HEK293 (cell line): ENCODE results near the gene DAGLA.

Source experiments
- CTCF ChIA-PET: fragments of 350-600 bp; formaldehyde crosslinking; extraction: SDS; loops from one replicate; lab custom pipeline; 2021; ENCODE audit warnings: antibody characterized with exemption; lab: Yijun Ruan, JAX
- POLR2A ChIA-PET: fragments of 300-600 bp; formaldehyde crosslinking; extraction: SDS; loops from one replicate; lab custom pipeline; 2020; ENCODE audit warnings: antibody characterized with exemption, inconsistent platforms; lab: Yijun Ruan, JAX
- H3K27ac ChIP-seq: fragments of 200-500 bp; sonication (Bioruptor generic); 2 replicates; pipeline ENCODE4 v1.5.1; 2014; ENCODE audit warnings: low read depth, low read length, control low read depth, inconsistent platforms; ENCODE audit errors: extremely low read depth
- H3K36me3 ChIP-seq, 2 experiments: fragments of 200-500 bp in 1 of 2; sonication (Bioruptor generic) in 1 of 2; 1 replicate in 1 of 2; 2 replicates in 1 of 2; pipeline ENCODE4 v1.5.1; 2014 to 2017; ENCODE audit warnings: inconsistent platforms in 2 of 2, low read length in 2 of 2; ENCODE audit not compliant: control insufficient read depth in 2 of 2, insufficient read depth in 1 of 2
- H3K4me1 ChIP-seq: fragments of 200-500 bp; sonication (Bioruptor generic); 2 replicates; pipeline ENCODE4 v1.5.1; 2014; ENCODE audit warnings: mild to moderate bottlenecking, low read length, inconsistent platforms; ENCODE audit not compliant: control insufficient read depth, insufficient read depth
- H3K4me3 ChIP-seq: 2 replicates; pipeline ENCODE4 v1.5.1; 2011; ENCODE audit warnings: low read depth, mild to moderate bottlenecking, control low read depth, low read length, moderate library complexity
- H3K9me3 ChIP-seq: fragments of 200-500 bp; sonication (Bioruptor generic); 2 replicates; pipeline ENCODE4 v1.5.1; 2014; ENCODE audit warnings: low read depth, low read length, inconsistent platforms; ENCODE audit not compliant: control insufficient read depth, insufficient read depth
- KLF7 ChIP-seq: fragments of 450-650 bp; formaldehyde crosslinking; IDR thresholded peaks from 2 replicates; pipeline ENCODE4 v1.5.1; 2016; ENCODE audit warnings: missing biosample characterization, missing genetic modification characterization, borderline replicate concordance
- PRDM1 ChIP-seq: fragments of 450-650 bp; formaldehyde crosslinking; IDR thresholded peaks from 2 replicates; pipeline ENCODE4; 2016; ENCODE audit warnings: missing biosample characterization, missing genetic modification characterization
- WT1 ChIP-seq: fragments of 450-650 bp; formaldehyde crosslinking; IDR thresholded peaks from 2 replicates; pipeline ENCODE4 v1.5.1; 2016; ENCODE audit warnings: missing biosample characterization, missing genetic modification characterization
- ZNF114 ChIP-seq: fragments of 450-650 bp; formaldehyde crosslinking; IDR thresholded peaks from 2 replicates; pipeline ENCODE4 v1.5.0; 2017; ENCODE audit warnings: missing biosample characterization, missing genetic modification characterization
- ZNF157 ChIP-seq: fragments of 450-650 bp; formaldehyde crosslinking; IDR thresholded peaks from 2 replicates; pipeline ENCODE4 v1.5.1; 2016; ENCODE audit warnings: missing biosample characterization, missing genetic modification characterization
- ZNF184 ChIP-seq: fragments of 450-650 bp; IDR thresholded peaks from 2 replicates; pipeline ENCODE4 v1.5.1; 2018; ENCODE audit warnings: missing biosample characterization, mild to moderate bottlenecking, missing genetic modification characterization
- ZNF24 ChIP-seq: fragments of 450-650 bp; formaldehyde crosslinking; IDR thresholded peaks from 2 replicates; pipeline ENCODE4 v1.5.1; 2016; ENCODE audit warnings: missing biosample characterization, missing genetic modification characterization
- ZNF426 ChIP-seq: fragments of 450-650 bp; formaldehyde crosslinking; IDR thresholded peaks from 2 replicates; pipeline ENCODE4 v1.5.1; 2017; ENCODE audit warnings: missing biosample characterization, missing genetic modification characterization, mild to moderate bottlenecking, inconsistent platforms, moderate library complexity
- ZNF501 ChIP-seq: fragments of 450-650 bp; formaldehyde crosslinking; IDR thresholded peaks from 2 replicates; pipeline ENCODE4 v1.5.1; 2016; ENCODE audit warnings: missing biosample characterization, missing genetic modification characterization
- ZNF548 ChIP-seq: fragments of 450-650 bp; formaldehyde crosslinking; IDR thresholded peaks from 2 replicates; pipeline ENCODE4 v1.5.1; 2016; ENCODE audit warnings: missing biosample characterization, missing genetic modification characterization
- ZNF560 ChIP-seq: fragments of 450-650 bp; formaldehyde crosslinking; IDR thresholded peaks from 2 replicates; pipeline ENCODE4 v1.5.1; 2017; ENCODE audit warnings: missing biosample characterization, missing genetic modification characterization, borderline replicate concordance
- ZNF600 ChIP-seq: fragments of 450-650 bp; formaldehyde crosslinking; IDR thresholded peaks from 2 replicates; pipeline ENCODE4 v1.5.1; 2016; ENCODE audit warnings: missing biosample characterization, missing genetic modification characterization
- ZNF664 ChIP-seq: fragments of 450-650 bp; formaldehyde crosslinking; IDR thresholded peaks from 2 replicates; pipeline ENCODE4 v1.5.1; 2016; ENCODE audit warnings: missing biosample characterization, missing genetic modification characterization
- ZSCAN16 ChIP-seq: fragments of 450-650 bp; formaldehyde crosslinking; IDR thresholded peaks from 2 replicates; pipeline ENCODE4 v1.5.1; 2016; ENCODE audit warnings: missing biosample characterization, missing genetic modification characterization
- TF ChIP-seq, protein P1 (sequence below): fragments of 450-650 bp; formaldehyde crosslinking; conservative IDR thresholded peaks from 2 replicates; pipeline ENCODE4 v1.5.1; 2016; ENCODE audit warnings: low read depth, missing biosample characterization, missing genetic modification characterization

The DAGLA gene

DNA sequence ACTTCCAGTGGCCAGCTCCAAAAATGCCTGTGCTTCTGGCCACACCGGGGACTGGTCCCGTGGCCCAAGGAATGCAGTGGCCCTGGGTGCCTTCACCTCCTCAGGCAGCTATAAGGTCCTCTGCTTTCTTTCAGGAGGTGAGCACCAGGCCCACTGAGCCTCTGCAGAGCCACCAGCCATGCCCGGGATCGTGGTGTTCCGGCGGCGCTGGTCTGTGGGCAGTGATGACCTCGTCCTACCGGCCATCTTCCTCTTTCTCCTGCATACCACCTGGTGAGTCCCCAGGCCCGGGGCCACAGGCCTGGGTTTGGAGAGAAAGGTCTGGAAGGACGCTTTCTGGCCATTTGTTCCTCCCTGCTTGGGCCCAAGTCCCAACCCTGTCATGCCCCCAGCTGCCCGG is 39.8 kb downstream of the DAGLA start:
- no peak overlapping the region for H3K27ac ChIP-seq
- peaks cover 0 to 40% of the 10 kb centered on the region in 2 experiments; a peak in 1 of 3 replicates for H3K36me3 ChIP-seq
- ChIA-PET CTCF (interaction anchor here (0.6 to 2.4 kb wide), 5 partner anchors 13 to 388 kb away, joined by 3 to 19 read pairs (median 6); no protein-coding TSS in a partner anchor), POLR2A (interaction anchor here (2.5 kb wide), 1 partner anchor 13 kb away, joined by 16 read pairs; no protein-coding TSS in a partner anchor)
- H3K9me3 ChIP-seq = no peaks in the 10 kb centered on the region
- TF ChIP-seq ZSCAN16 (tag by site-specific recombination) = no peak
- 0 out of 2 replicates have a peak, but pooled peaks have one; percentile 22 for TF ChIP-seq ZNF600
- no peaks in the 10 kb centered on the region; the same call in 1 of the 2 replicates for H3K4me1 ChIP-seq
- H3K4me3 ChIP-seq = no peak overlapping the region

DNA sequence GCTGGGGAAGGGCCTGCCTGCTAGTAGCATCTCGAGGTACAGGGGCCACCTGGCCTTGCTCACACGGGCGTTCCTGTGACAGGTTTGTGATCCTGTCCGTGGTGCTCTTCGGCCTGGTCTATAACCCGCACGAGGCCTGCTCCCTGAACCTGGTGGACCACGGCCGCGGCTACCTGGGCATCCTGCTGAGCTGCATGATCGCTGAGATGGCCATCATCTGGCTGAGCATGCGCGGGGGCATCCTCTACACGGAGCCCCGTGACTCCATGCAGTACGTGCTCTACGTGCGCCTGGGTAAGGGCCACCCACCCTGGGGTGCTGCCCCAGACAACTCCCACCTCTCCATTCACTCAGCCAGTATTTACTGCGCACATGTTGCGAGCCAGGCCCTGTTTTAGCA is 40.4 kb downstream of the DAGLA start:
- no peak overlapping the region for H3K4me3 ChIP-seq
- peaks cover 0 to 45% of the 10 kb centered on the region in 2 experiments; a peak in 1 of 3 replicates for H3K36me3 ChIP-seq
- POLR2A ChIA-PET = no interaction called here
- H3K4me1 ChIP-seq = no peaks in the 10 kb centered on the region; the same call in 1 of the 2 replicates
- CTCF ChIA-PET = interaction anchor here (1.3 to 1.7 kb wide), 2 partner anchors 13 to 16 kb away, joined by 4 to 7 read pairs; no protein-coding TSS in a partner anchor
- no peak overlapping the region for H3K27ac ChIP-seq
- TF ChIP-seq ZNF24 (tag by site-specific recombination) (no peak), ZNF157 (tag by site-specific recombination) (no peak), ZNF560 (tag by site-specific recombination) (no peak), ZNF548 (tag by site-specific recombination) (no peak), ZNF426 (no peak), WT1 (tag by site-specific recombination) (no peak), ZNF501 (no peak), ZNF184 (tag by site-specific recombination) (no peak), ZNF664 (tag by site-specific recombination) (no peak)
- TF ChIP-seq, all 188 proteins: peak for 0
- no peaks in the 10 kb centered on the region for H3K9me3 ChIP-seq

DNA sequence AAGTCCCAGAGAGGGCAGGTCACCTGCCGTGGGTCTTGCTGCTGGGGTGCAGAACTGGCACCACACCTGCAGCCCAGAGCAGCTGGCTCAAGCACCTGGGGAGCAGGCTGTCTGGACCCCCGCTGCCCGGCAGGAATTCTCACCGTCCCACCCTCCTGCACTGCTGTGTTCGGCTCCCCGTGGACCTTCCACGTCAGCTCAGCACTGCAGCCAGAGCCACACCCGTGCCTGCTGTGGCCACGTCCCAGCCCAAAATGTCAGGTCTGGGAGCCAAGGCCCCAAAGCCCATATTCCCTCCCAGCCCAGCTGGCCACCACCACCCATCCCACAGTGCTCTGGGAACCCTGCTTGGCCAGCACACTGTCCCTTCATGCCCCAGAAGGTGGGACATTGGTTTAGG is 44.2 kb downstream of the DAGLA start:
- ChIA-PET POLR2A (no interaction called here), CTCF (interaction anchor here (0.7 to 2.5 kb wide), 2 partner anchors 9 to 33 kb away, joined by 3 to 14 read pairs; no protein-coding TSS in a partner anchor)
- Histone ChIP-seq H3K9me3 (no peaks in the 10 kb centered on the region), H3K4me1 (no peaks in the 10 kb centered on the region), H3K4me3 (no peak overlapping the region), H3K36me3 (peaks cover 0 to 80% of the 10 kb centered on the region in 2 experiments; a peak in 1 of 3 replicates), H3K27ac (no peak overlapping the region)
- TF ChIP-seq KLF7 (tag by site-specific recombination) (no peak), PRDM1 (no peak), ZNF114 (tag by site-specific recombination) (no peak), ZNF157 (tag by site-specific recombination) (no peak)
- TF ChIP-seq, protein P1, sequence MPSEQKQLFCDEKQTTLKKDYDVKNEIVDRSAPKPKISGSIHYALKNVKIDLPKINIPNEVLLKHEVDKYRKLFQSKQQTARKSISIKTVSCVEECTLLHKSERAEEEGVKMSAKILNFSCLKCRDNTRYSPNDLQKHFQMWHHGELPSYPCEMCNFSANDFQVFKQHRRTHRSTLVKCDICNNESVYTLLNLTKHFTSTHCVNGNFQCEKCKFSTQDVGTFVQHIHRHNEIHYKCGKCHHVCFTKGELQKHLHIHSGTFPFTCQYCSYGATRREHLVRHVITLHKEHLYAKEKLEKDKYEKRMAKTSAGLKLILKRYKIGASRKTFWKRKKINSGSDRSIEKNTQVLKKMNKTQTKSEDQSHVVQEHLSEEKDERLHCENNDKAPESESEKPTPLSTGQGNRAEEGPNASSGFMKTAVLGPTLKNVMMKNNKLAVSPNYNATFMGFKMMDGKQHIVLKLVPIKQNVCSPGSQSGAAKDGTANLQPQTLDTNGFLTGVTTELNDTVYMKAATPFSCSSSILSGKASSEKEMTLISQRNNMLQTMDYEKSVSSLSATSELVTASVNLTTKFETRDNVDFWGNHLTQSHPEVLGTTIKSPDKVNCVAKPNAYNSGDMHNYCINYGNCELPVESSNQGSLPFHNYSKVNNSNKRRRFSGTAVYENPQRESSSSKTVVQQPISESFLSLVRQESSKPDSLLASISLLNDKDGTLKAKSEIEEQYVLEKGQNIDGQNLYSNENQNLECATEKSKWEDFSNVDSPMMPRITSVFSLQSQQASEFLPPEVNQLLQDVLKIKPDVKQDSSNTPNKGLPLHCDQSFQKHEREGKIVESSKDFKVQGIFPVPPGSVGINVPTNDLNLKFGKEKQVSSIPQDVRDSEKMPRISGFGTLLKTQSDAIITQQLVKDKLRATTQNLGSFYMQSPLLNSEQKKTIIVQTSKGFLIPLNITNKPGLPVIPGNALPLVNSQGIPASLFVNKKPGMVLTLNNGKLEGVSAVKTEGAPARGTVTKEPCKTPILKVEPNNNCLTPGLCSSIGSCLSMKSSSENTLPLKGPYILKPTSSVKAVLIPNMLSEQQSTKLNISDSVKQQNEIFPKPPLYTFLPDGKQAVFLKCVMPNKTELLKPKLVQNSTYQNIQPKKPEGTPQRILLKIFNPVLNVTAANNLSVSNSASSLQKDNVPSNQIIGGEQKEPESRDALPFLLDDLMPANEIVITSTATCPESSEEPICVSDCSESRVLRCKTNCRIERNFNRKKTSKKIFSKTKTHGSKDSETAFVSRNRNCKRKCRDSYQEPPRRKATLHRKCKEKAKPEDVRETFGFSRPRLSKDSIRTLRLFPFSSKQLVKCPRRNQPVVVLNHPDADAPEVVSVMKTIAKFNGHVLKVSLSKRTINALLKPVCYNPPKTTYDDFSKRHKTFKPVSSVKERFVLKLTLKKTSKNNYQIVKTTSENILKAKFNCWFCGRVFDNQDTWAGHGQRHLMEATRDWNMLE = no peak
